ENCODE data around the gene TMPRSS11A. TPM values are rescaled to one million over a fixed set of nuclear protein-coding genes. Genes with fewer than 3 reads are reported as not detected.

The TMPRSS11A gene
- total RNA-seq, 2 donors from 2014 or later = not detected

DNA sequence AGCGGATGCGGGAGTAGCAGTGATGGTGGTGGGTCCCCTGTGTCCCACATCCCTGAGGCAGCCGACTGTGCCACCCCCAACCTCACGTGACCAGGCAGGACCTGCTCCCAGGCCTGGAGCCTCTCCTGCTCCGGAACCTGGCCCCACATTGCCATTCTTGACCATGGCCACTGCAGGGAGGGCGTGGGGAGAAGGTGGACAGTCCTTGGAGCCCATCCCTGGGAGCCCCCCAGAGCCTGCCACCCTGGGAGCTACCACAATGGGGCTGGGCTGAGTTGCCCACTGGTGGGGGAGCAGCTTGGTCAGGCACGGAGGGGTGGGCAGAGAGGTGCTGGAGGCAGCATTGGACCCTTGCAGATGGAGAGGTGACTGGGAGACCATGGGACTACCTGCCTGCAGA, 36.8 kb downstream of the TMPRSS11A start:
- Histone ChIP-seq H3K27me3 (no peaks in the 10 kb centered on the region), H3K4me1 (no peaks in the 10 kb centered on the region), H3K4me3 (no peak overlapping the region), H3K27ac (no peak overlapping the region), H3K9me3 (no peaks in the 10 kb centered on the region), H3K36me3 (replicated peaks in 1 of 2; ENCODE audit: insufficient read depth in 1 of 2, low read depth in 2 of 2) (no peaks in the 10 kb centered on the region)
- 86 to 87% methylated on average over 4 to 7 of the region's 7 CpGs for WGBS, 2 donors
- intact Hi-C loops (cut with DNase I) = no loop called here
- no peak for ATAC-seq
- TF ChIP-seq POLR2A (IDR thresholded peaks at IDR 0.05) (no peak), CTCF (IDR thresholded peaks at IDR 0.05) (no peak)
- DNase-seq = no peak

- intact Hi-C loops (cut with DNase I) = no loop called here
- ATAC-seq (no peak), DNase-seq (no peak)
- WGBS, 2 donors = 48 to 50% methylated on average over 4 of the region's 4 CpGs
- Histone ChIP-seq H3K36me3 (replicated peaks in 1 of 2; ENCODE audit: insufficient read depth in 1 of 2, low read depth in 2 of 2) (no peaks in the 10 kb centered on the region), H3K4me1 (no peaks in the 10 kb centered on the region), H3K4me3 (no peak overlapping the region), H3K9me3 (no peaks in the 10 kb centered on the region), H3K27ac (no peak overlapping the region), H3K27me3 (no peaks in the 10 kb centered on the region)
- no peak for TF ChIP-seq CTCF (IDR thresholded peaks at IDR 0.05)
- TF ChIP-seq POLR2A (IDR thresholded peaks at IDR 0.05) = no peak
These were observed 40.6 kb downstream of the TMPRSS11A start for GRCh38 chr4:67922697-67923096.

GRCh38 chr4:67918428-67918827, 44.9 kb downstream of the TMPRSS11A start:
- Histone ChIP-seq H3K27ac (no peak overlapping the region), H3K27me3 (no peaks in the 10 kb centered on the region), H3K4me1 (no peaks in the 10 kb centered on the region), H3K9me3 (no peaks in the 10 kb centered on the region), H3K4me3 (no peak overlapping the region), H3K36me3 (replicated peaks in 1 of 2; ENCODE audit: insufficient read depth in 1 of 2, low read depth in 2 of 2) (no peaks in the 10 kb centered on the region)
- no peak for TF ChIP-seq POLR2A (IDR thresholded peaks at IDR 0.05)
- TF ChIP-seq CTCF (IDR thresholded peaks at IDR 0.05) = no peak
- intact Hi-C loops (cut with DNase I) = no loop called here
- ATAC-seq = no peak
- DNase-seq = no peak

- 64 to 65% methylated on average over 5 of the region's 5 CpGs for WGBS, 2 donors
- no peak overlapping the region for H3K4me3 ChIP-seq
- TF ChIP-seq CTCF (IDR thresholded peaks at IDR 0.05) (no peak), POLR2A (IDR thresholded peaks at IDR 0.05) (no peak)
- no peaks in the 10 kb centered on the region for H3K9me3 ChIP-seq
- intact Hi-C loops (cut with DNase I) = no loop called here
- ATAC-seq = no peak
- DNase-seq = no peak
- H3K27ac ChIP-seq = no peak overlapping the region
- H3K4me1 ChIP-seq = peaks cover 14% of the 10 kb centered on the region
- no peaks in the 10 kb centered on the region for H3K36me3 ChIP-seq (replicated peaks in 1 of 2; ENCODE audit: insufficient read depth in 1 of 2, low read depth in 2 of 2)
- H3K27me3 ChIP-seq = no peaks in the 10 kb centered on the region
These were observed 47.8 kb downstream of the TMPRSS11A start for GRCh38 chr4:67915400-67915966.

DNA sequence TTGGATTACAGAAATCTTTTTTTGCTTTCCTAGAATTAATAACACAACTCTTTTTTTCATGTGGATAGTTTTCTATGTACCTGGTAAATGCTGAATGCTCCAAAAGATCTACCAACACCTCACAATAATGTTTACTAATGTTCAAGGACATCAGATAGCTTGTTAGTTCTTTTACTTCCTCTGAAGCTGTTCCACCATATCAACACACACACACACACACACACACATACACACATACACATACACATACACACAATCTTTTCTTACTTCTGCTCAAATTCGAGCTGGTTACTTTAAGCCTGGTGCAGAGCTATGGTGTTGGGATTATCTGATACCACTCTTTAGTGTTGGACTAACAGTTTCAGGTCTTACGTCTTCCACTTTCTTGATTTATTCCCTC, 51.2 kb downstream of the TMPRSS11A start:
- Histone ChIP-seq H3K27ac (no peak overlapping the region), H3K36me3 (replicated peaks in 1 of 2; ENCODE audit: insufficient read depth in 1 of 2, low read depth in 2 of 2) (no peaks in the 10 kb centered on the region), H3K4me3 (no peak overlapping the region), H3K27me3 (no peaks in the 10 kb centered on the region), H3K9me3 (no peaks in the 10 kb centered on the region), H3K4me1 (peaks cover 14% of the 10 kb centered on the region)
- WGBS, 2 donors = 28 to 31% methylated on average over 2 of the region's 2 CpGs
- intact Hi-C loops (cut with DNase I) = no loop called here
- DNase-seq (peak in 1 of 4 donors; percentile 14), ATAC-seq (peak; percentile 65)
- no peak for TF ChIP-seq CTCF (IDR thresholded peaks at IDR 0.05)
- no peak for TF ChIP-seq POLR2A (IDR thresholded peaks at IDR 0.05)
